Stimulated activated CD4-positive, alpha-beta T cell treated with anti-CD3 and anti-CD28 coated beads, Interleukin-2, amount 100 ng/mL, for 24 hours (primary cell): ENCODE results near the gene HS3ST3A1.

Experiments used
- DNase-seq, 2 donors: peaks; one replicate each; pipeline ENCODE4 v3.0.0-alpha.2; 2020

The HS3ST3A1 gene

DNA sequence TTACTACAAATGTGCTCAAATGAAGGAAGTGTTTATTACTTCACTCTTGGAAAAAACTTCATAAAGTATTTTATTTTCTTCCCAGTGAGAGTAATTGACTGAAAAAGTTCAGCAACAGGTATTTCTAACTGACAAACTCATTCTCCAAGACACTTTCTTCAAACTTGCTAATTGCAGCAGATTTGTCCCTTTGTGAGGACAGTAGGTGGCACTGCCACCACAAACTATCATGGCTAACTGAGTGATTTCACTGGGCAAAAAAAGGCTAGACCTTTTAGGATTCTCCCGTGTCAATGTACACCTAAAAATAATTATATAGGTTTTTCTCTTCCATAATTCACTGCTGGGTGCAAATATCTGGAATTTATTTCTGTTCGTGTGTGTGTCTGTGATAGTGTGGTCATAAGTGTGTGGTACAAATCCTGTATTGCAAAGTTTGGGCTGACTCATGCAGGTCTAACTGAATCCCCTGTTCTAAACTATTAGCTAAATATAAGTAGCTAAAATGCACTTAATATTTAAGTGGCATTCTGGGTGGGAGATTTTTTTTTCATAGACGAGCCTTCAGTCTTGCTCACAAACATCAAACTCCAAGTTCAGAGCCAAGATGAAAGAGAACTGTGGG lies 3.9 kb downstream of the HS3ST3A1 start:
- peak; percentile 6 to 29 for DNase-seq

- no peak for DNase-seq
Observed at GRCh38 chr17:13596241-13596923, 5.3 kb downstream of the HS3ST3A1 start.

DNA sequence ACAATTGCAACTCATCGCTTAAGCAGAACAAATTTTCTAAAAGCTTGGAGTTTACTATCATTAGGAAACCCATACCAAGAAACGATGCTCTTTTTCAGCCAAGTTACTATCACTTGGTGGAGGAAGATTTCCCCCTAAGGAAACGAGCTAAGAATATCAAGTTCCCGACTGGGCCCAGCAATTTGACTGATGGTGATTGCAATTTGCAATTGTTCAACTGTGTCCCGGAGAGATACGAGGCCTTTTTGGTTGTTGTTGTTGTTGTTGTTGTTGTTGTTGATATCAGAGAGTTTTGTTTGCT lies 6.2 kb downstream of the HS3ST3A1 start:
- no peak for DNase-seq

GRCh38 chr17:13594762-13595598 lies 6.7 kb downstream of the HS3ST3A1 start:
- DNase-seq = peak; percentile 77 to 85

- no peak for DNase-seq
Observed at GRCh38 chr17:13594310-13594709, 7.4 kb downstream of the HS3ST3A1 start.

- DNase-seq = no peak
Observed at GRCh38 chr17:13593757-13594156, 8.0 kb downstream of the HS3ST3A1 start.

- DNase-seq = no peak
Observed at GRCh38 chr17:13593021-13593751, 8.5 kb downstream of the HS3ST3A1 start.

DNA sequence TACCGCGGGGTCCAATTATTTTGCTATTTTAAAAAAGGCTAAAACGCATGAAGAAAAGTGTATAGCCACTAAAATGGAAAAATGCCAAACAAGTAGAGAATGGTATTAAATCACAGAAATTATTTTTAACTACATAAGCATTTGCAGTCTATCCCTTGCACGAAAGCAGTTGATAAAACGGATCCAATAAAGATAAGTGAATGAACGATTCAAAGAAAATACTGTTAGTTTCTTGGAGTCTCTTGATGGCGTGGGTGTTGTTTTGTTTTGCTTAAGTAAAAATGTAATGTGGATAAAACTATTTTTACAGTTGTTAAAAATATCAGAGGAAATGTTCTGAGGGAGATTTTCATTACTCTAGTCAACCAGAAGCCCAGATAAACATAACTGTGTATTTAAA lies 9.3 kb downstream of the HS3ST3A1 start:
- DNase-seq = no peak

GRCh38 chr17:13590441-13590840 lies 11.3 kb downstream of the HS3ST3A1 start:
- no peak for DNase-seq

DNA sequence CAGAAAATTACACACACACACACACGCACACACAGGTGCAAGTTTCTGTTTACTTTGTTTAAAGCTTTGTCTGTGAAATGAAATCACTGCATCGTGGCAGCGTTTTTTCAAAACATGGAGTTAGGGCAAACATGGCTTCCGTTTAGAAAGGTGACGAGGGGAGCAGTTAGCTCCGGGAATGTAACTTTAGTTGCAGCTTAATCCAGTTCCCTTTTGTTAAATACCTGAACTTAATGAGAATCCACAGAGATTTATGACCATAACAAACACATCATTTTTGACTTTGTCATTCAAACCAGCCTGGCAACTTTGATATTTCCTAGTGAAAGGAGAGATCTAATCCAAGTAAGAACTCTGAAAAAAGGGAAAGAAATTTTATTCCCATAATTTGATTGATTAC lies 12.1 kb downstream of the HS3ST3A1 start:
- no peak for DNase-seq

GRCh38 chr17:13587487-13588338 lies 14.0 kb downstream of the HS3ST3A1 start:
- DNase-seq = no peak

GRCh38 chr17:13584701-13585080 lies 17.0 kb downstream of the HS3ST3A1 start:
- DNase-seq = no peak

DNA sequence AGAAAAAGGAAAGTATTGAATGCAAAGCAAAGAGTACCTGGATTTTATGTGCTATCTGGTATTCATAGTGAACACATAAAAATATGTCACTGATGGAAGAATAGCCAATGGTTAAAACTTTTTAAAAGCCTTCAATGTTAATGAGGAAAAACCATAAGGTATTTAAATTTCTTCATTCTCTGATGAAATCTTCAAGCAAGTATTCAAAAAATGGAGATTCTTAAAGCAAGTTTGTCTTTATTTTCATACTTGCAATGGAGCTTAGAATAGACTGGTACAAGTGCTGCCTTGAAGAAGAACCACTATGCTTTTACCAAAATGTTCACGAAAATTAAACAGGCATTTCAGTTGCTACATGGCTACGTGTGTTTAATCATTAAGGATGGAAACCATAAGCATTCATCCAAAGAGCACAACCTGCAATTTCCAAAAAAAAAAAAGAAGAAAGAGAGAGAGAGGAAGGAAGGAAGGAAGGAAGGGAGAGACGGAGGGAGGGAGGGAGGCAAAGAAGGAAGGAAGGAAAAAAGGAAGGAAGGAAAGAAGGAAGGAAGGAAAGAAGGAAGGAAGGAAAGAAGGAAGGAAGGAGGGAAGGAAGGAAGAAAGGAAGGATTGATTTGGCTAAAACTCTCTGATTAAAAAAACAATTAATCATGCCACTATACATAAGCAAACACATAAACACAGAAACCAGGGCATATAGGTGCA lies 17.6 kb downstream of the HS3ST3A1 start:
- no peak for DNase-seq

DNA sequence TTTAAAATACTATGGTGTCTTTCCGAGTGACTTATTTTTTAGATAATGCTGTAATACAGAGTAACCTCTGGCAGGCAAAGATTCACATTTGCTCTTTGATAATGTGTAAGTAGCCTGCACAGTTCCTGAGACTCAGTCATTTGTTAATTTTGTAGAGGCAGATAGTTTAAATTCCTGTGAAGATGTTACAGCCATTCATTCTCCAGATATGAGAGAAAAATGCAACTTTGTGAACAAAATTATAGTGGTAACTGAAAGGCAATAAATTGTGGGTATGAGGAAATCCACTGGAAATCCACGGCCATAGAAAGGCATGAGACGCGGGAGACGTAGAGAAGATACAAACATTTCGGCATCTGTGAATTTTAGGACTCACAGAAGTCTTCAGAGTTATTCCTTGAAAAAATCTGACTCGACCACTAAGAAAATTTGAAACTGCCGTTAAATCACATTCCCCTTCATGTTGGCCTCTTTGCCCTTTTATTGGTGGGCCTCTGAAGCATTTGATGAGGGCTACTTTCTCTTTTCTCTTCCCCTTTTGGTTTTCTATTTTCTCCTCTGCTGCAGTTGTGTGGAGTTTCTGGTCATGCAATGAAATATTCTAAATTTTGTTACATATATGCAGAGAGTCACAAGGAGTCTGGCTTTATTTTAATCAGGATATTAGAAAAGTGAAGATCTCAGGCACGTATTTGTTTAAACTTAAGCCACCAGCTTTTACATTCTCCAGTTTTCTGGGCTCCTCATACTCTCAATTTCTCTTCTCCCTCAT lies 18.8 kb downstream of the HS3ST3A1 start:
- DNase-seq = no peak

DNA sequence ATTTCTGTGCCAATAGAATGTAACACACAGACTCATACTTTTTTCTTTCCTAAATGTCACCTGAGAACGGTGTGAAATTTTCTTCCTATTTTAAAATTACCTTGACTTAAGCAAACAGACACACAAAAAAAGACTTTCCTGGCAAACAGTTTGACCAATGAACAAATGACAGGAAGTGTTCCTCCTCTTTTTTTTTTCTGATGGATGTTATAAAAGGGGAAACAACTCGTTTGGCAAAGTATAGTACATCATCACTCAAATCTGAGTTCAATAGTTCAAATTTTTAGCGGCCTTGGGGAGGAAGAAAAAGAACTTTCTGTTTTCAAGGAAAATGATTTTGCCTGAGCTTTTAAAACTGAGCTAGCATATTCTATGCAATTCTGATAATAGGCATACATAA lies 19.8 kb downstream of the HS3ST3A1 start:
- no peak for DNase-seq

- no peak for DNase-seq
Observed at GRCh38 chr17:13580790-13581189, 20.9 kb downstream of the HS3ST3A1 start.

- no peak for DNase-seq
Observed at GRCh38 chr17:13576661-13577526, 24.8 kb downstream of the HS3ST3A1 start.

DNA sequence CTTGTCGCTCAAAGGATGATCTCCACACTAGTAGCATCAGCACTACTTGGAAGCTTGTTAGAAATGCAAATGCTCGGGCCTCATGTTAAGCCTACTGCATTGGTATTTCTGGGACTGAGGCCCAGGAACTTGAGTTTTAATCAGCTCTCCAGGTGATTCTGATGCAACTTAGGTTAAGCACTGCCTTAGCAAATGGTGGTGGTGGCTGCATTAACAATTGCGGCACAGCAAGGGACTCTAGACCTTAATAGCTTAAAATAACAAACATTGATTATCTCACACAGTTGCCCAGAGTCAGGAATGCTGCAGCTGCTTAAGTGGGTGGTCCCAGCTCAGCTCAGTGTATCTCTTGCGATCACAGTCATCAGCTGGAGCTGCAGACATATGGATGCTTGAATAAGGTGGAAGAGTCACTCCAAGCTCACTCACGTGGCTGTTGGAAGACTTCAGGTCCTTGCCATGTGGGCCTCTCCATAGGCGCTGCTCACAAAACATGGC lies 25.8 kb downstream of the HS3ST3A1 start:
- no peak for DNase-seq

- DNase-seq = no peak
Observed at GRCh38 chr17:13575466-13575865, 26.3 kb downstream of the HS3ST3A1 start.

- DNase-seq = no peak
Observed at GRCh38 chr17:13572581-13572980, 29.1 kb downstream of the HS3ST3A1 start.
